Measurements from ENCODE around the gene NLGN1. TPM values are rescaled to one million over a fixed set of nuclear protein-coding genes. Genes with fewer than 3 reads are reported as not detected.

The NLGN1 gene
- total RNA-seq, 2 donors from 2014 or later = 1.3 to 2.4 TPM

GRCh38 chr3:173747427-173747826 is 349.9 kb downstream of the NLGN1 start:
- Histone ChIP-seq H3K36me3 (no peaks in the 10 kb centered on the region), H3K9me3 (no peaks in the 10 kb centered on the region), H3K27me3 (no peaks in the 10 kb centered on the region), H3K4me1 (no peaks in the 10 kb centered on the region), H3K27ac (no peak overlapping the region), H3K4me3 (no peak overlapping the region)
- DNase-seq (ENCODE audit: low spot score) = no peak
- TF ChIP-seq, protein P1, sequence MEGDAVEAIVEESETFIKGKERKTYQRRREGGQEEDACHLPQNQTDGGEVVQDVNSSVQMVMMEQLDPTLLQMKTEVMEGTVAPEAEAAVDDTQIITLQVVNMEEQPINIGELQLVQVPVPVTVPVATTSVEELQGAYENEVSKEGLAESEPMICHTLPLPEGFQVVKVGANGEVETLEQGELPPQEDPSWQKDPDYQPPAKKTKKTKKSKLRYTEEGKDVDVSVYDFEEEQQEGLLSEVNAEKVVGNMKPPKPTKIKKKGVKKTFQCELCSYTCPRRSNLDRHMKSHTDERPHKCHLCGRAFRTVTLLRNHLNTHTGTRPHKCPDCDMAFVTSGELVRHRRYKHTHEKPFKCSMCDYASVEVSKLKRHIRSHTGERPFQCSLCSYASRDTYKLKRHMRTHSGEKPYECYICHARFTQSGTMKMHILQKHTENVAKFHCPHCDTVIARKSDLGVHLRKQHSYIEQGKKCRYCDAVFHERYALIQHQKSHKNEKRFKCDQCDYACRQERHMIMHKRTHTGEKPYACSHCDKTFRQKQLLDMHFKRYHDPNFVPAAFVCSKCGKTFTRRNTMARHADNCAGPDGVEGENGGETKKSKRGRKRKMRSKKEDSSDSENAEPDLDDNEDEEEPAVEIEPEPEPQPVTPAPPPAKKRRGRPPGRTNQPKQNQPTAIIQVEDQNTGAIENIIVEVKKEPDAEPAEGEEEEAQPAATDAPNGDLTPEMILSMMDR (IDR thresholded peaks at IDR 0.05) = no peak

- no peak overlapping the region for H3K27ac ChIP-seq
- H3K36me3 ChIP-seq = no peaks in the 10 kb centered on the region
- TF ChIP-seq, protein P1 (IDR thresholded peaks at IDR 0.05) = no peak
- H3K9me3 ChIP-seq = no peaks in the 10 kb centered on the region
- no peaks in the 10 kb centered on the region for H3K27me3 ChIP-seq
- no peaks in the 10 kb centered on the region for H3K4me1 ChIP-seq
- no peak overlapping the region for H3K4me3 ChIP-seq
- no peak for DNase-seq (ENCODE audit: low spot score)
These were observed 350.6 kb downstream of the NLGN1 start for GRCh38 chr3:173748105-173748504.

- Histone ChIP-seq H3K36me3 (no peaks in the 10 kb centered on the region), H3K9me3 (no peaks in the 10 kb centered on the region), H3K27me3 (no peaks in the 10 kb centered on the region), H3K4me3 (no peak overlapping the region), H3K27ac (no peak overlapping the region), H3K4me1 (no peaks in the 10 kb centered on the region)
- DNase-seq (ENCODE audit: low spot score) = no peak
- TF ChIP-seq, protein P1 (IDR thresholded peaks at IDR 0.05) = no peak
These were observed 352.6 kb downstream of the NLGN1 start for GRCh38 chr3:173750095-173750494.

- TF ChIP-seq, protein P1 (IDR thresholded peaks at IDR 0.05) = no peak
- Histone ChIP-seq H3K9me3 (no peaks in the 10 kb centered on the region), H3K4me1 (no peaks in the 10 kb centered on the region), H3K27ac (no peak overlapping the region), H3K4me3 (no peak overlapping the region), H3K36me3 (no peaks in the 10 kb centered on the region), H3K27me3 (no peaks in the 10 kb centered on the region)
- DNase-seq (ENCODE audit: low spot score) = no peak
These were observed 353.0 kb downstream of the NLGN1 start for GRCh38 chr3:173750591-173750990.

GRCh38 chr3:173753593-173753992 is 356.0 kb downstream of the NLGN1 start:
- H3K9me3 ChIP-seq = no peaks in the 10 kb centered on the region
- no peak for DNase-seq (ENCODE audit: low spot score)
- H3K27me3 ChIP-seq = no peaks in the 10 kb centered on the region
- no peak overlapping the region for H3K27ac ChIP-seq
- TF ChIP-seq, protein P1 (IDR thresholded peaks at IDR 0.05) = no peak
- H3K4me3 ChIP-seq = no peak overlapping the region
- no peaks in the 10 kb centered on the region for H3K36me3 ChIP-seq
- H3K4me1 ChIP-seq = no peaks in the 10 kb centered on the region

DNA sequence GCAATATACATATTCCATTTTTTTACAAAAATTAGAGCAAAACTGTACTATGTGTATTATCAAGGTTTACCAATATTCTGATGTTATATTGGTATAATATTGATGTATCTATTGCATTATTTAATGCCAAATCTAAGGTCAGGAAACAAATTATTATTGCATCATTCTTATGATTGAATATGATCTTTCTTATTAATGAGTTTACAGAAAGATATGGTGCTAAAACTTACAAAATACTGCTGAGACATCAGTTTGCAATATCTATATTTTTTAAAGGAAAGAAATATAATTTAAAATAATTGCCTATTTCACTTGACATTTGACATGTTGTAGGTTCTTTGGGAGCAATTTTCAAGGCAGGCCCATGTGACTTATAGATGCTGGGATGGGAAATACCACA is 357.6 kb downstream of the NLGN1 start:
- no peaks in the 10 kb centered on the region for H3K9me3 ChIP-seq
- H3K4me3 ChIP-seq = no peak overlapping the region
- H3K27ac ChIP-seq = no peak overlapping the region
- no peaks in the 10 kb centered on the region for H3K27me3 ChIP-seq
- TF ChIP-seq, protein P1 (IDR thresholded peaks at IDR 0.05) = no peak
- no peak for DNase-seq (ENCODE audit: low spot score)
- H3K36me3 ChIP-seq = no peaks in the 10 kb centered on the region
- no peaks in the 10 kb centered on the region for H3K4me1 ChIP-seq
